Esophagus muscularis mucosa (tissue), 3 donors: Measurements from ENCODE around the gene GALNT7.

Experiments used
- POLR2AphosphoS5 ChIP-seq, 2 donors: sonication (generic); formaldehyde crosslinking; IDR thresholded peaks; one replicate each; pipeline ENCODE4 v1.6.1; 2017; ENCODE audit warnings: antibody characterized with exemption in 2 of 2
- TF ChIP-seq, protein P1 (sequence below), 3 experiments: fragments of 200-600 bp in 2 of 3; fragments of 450-650 bp in 1 of 3; sonication (generic) in 2 of 3; IDR thresholded peaks; one replicate each; pipeline ENCODE4 v1.5.1; 2017 to 2019; ENCODE audit warnings: antibody characterized with exemption in 3 of 3, mild to moderate bottlenecking in 2 of 3, moderate library complexity in 1 of 3

DNA sequence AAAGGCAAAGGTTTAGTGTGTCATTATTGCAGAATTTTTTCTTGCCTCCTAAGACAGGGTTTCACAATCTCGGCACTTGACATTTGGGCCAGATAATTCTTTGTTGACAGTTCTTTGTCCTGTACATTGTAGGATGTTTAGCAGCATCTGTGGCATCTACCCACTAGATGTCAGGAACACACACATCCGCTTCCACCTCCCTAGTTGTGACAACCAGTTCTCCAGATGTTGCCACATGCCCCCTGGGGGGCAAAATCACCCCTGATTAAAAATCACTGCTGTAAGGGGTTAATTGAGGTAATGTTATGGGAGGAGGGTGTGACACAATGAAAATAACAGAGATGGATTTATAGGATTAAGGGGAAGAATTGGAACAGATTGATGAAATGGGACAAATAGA is 90.3 kb downstream of the GALNT7 start:
- TF ChIP-seq, protein P1, sequence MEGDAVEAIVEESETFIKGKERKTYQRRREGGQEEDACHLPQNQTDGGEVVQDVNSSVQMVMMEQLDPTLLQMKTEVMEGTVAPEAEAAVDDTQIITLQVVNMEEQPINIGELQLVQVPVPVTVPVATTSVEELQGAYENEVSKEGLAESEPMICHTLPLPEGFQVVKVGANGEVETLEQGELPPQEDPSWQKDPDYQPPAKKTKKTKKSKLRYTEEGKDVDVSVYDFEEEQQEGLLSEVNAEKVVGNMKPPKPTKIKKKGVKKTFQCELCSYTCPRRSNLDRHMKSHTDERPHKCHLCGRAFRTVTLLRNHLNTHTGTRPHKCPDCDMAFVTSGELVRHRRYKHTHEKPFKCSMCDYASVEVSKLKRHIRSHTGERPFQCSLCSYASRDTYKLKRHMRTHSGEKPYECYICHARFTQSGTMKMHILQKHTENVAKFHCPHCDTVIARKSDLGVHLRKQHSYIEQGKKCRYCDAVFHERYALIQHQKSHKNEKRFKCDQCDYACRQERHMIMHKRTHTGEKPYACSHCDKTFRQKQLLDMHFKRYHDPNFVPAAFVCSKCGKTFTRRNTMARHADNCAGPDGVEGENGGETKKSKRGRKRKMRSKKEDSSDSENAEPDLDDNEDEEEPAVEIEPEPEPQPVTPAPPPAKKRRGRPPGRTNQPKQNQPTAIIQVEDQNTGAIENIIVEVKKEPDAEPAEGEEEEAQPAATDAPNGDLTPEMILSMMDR (IDR thresholded peaks at IDR 0.05), result no peak
- no peak for TF ChIP-seq POLR2AphosphoS5 (IDR thresholded peaks at IDR 0.05)
